ENCODE results near the gene ABTB2. TPM values are rescaled to one million over a fixed set of nuclear protein-coding genes. Genes with fewer than 3 reads are reported as not detected.

ABTB2 gene
- total RNA-seq, 1 experiment from 2014 or later = 46.3 TPM

DNA sequence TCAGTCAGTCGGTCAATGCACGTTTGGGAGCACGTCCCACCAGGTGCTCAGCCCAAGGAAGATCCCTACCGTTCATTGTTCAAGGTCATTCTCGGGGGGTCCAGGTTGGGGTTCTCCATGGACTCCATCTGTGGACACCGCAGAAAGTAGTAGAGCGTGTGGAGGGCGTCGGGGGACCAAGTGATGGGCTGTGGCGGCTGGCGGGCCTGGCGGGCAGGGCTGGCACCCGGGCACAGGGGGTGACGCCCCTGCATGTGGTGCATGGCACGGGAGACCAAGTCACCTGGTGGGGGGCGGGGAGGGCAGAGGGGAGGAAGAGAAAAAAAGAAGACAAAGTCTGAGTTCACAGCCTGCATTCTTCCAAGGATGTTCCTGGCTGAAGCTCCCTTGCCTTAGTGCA lies 160.6 kb downstream of the ABTB2 start:
- ChIA-PET CTCF (no interaction called here), POLR2A (ENCODE audit: low non-redundant PET) (no interaction called here)
- no peak for DNase-seq (ENCODE audit: low spot score)
- Histone ChIP-seq H3K27me3 (replicated peaks; ENCODE audit: insufficient read depth, low read depth, low read length, poor library complexity) (no peaks in the 10 kb centered on the region), H3K27ac (ENCODE audit: low read depth, low read length, poor library complexity, severe bottlenecking) (no peak overlapping the region), H3K4me1 (ENCODE audit: insufficient read depth, low read length, poor library complexity, severe bottlenecking) (peaks cover 13% of the 10 kb centered on the region), H3K9me3 (ENCODE audit: low read depth, low read length, poor library complexity, severe bottlenecking) (no peaks in the 10 kb centered on the region), H3K4me3 (ENCODE audit: low read depth, low read length, poor library complexity, severe bottlenecking) (no peak overlapping the region), H3K36me3 (ENCODE audit: insufficient read depth, low read length, poor library complexity, severe bottlenecking) (no peaks in the 10 kb centered on the region)
- TF ChIP-seq, protein P1, sequence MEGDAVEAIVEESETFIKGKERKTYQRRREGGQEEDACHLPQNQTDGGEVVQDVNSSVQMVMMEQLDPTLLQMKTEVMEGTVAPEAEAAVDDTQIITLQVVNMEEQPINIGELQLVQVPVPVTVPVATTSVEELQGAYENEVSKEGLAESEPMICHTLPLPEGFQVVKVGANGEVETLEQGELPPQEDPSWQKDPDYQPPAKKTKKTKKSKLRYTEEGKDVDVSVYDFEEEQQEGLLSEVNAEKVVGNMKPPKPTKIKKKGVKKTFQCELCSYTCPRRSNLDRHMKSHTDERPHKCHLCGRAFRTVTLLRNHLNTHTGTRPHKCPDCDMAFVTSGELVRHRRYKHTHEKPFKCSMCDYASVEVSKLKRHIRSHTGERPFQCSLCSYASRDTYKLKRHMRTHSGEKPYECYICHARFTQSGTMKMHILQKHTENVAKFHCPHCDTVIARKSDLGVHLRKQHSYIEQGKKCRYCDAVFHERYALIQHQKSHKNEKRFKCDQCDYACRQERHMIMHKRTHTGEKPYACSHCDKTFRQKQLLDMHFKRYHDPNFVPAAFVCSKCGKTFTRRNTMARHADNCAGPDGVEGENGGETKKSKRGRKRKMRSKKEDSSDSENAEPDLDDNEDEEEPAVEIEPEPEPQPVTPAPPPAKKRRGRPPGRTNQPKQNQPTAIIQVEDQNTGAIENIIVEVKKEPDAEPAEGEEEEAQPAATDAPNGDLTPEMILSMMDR (conservative IDR thresholded peaks at IDR 0.05; ENCODE audit: low read depth, low read length) = no peak
- TF ChIP-seq EZH2 (IDR thresholded peaks at IDR 0.05; ENCODE audit: borderline replicate concordance, low read depth, low read length, poor library complexity, severe bottlenecking) = no peak
- no TSS peak for BruUV-seq (replicated peaks)
- intact Hi-C loops (cut with micrococcal nuclease; ENCODE audit: unreplicated experiment) = no loop called here

DNA sequence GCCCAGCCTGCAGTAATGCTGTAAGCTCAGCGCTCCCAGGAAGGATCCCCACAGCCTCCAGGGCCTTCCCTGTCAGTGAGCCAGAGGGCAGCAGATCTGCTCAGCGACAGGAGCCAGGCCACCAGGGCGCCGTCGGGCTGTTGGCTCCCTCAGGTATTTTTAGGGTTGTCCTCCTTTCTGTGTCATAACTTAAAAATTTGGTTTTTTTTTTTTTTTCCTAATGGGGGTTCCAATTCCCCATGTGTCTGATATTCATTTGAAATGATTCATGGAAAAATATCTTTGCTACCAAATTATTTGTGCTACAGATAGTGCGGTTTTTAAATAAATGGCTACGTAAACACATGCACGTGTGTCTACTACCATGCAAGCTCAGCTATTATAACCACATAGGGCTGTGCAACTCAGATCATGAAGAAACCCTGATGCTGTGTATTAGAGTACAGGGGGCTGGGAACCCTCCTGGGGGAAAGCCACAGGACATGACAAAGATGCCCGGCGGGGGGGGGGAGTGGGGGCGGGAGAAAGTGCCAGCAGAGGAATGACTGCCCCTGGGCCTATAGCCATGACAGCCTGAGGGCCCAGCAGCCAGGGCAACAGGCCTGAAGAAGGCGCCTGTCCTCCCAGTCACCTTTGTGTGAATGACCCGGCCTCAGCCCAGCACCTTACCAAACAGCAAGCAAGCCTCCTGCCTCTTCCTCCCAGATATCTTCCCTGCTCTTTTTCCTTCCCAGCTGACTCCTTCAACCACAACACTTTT lies 163.1 kb downstream of the ABTB2 start:
- Histone ChIP-seq H3K36me3 (ENCODE audit: insufficient read depth, low read length, poor library complexity, severe bottlenecking) (no peaks in the 10 kb centered on the region), H3K27me3 (replicated peaks; ENCODE audit: insufficient read depth, low read depth, low read length, poor library complexity) (no peaks in the 10 kb centered on the region), H3K9me3 (ENCODE audit: low read depth, low read length, poor library complexity, severe bottlenecking) (no peaks in the 10 kb centered on the region), H3K4me1 (ENCODE audit: insufficient read depth, low read length, poor library complexity, severe bottlenecking) (peaks cover 13% of the 10 kb centered on the region), H3K27ac (ENCODE audit: low read depth, low read length, poor library complexity, severe bottlenecking) (no peak overlapping the region), H3K4me3 (ENCODE audit: low read depth, low read length, poor library complexity, severe bottlenecking) (no peak overlapping the region)
- intact Hi-C loops (cut with micrococcal nuclease; ENCODE audit: unreplicated experiment) = no loop called here
- no peak for TF ChIP-seq EZH2 (IDR thresholded peaks at IDR 0.05; ENCODE audit: borderline replicate concordance, low read depth, low read length, poor library complexity, severe bottlenecking)
- TF ChIP-seq, protein P1 (conservative IDR thresholded peaks at IDR 0.05; ENCODE audit: low read depth, low read length) = no peak
- POLR2A ChIA-PET (ENCODE audit: low non-redundant PET) = no interaction called here
- no peak for DNase-seq (ENCODE audit: low spot score)
- no TSS peak for BruUV-seq (replicated peaks)
- CTCF ChIA-PET = interaction anchor here (0.6 to 1.2 kb wide), 3 partner anchors 13 to 32 kb away, joined by 3 to 6 read pairs (median 5); no protein-coding TSS in a partner anchor

DNA sequence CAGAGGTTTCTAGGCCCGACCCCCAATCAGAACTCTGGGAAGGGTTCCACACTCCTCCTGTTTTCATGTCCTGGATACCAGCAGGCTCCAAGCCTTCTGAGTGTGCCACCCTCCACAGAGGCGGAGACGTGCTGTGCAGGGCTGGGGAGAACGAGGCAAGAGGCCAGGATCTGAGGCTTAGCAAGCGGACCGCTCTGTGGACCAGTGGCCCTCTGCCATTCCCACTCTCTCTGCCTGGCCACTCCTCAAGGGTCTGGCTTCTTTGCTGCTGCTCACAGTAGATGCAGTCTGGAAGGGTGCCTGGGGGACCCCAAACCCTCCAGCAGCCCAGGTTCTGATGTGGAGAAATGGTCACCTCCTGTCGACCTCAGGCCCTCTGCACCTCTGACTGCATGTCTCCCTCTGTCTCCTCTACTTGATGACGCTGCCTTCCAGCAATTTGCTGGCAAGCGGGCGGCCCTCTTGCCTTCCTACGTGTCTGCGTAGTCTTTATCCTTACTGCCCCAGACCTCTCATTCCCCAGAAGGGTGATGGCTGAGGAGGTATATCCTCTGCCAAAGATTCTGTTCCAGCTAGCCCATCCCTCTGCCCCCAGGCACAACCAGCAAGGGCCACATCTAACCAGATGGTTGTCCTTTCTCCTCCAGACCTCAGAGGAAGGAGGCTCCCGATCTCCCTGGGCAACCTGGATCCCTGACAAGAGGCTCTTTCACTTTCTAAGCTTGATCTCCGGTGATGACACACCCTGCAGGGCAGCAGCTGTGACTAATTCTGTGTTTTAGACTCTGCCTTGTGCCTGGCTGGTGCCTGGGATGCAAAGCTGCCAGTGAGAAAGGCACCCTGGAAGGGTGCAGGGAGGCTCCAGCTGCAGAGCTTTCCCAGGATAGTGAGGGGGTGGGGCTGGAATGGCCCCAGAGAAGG lies 165.1 kb downstream of the ABTB2 start:
- H3K27me3 ChIP-seq (replicated peaks; ENCODE audit: insufficient read depth, low read depth, low read length, poor library complexity) = no peaks in the 10 kb centered on the region
- CTCF ChIA-PET = interaction anchor here (1.0 kb wide), 1 partner anchor 18 kb away, joined by 4 read pairs; no protein-coding TSS in a partner anchor
- DNase-seq (ENCODE audit: low spot score) = peak; percentile 88
- peaks cover 23% of the 10 kb centered on the region for H3K4me1 ChIP-seq (ENCODE audit: insufficient read depth, low read length, poor library complexity, severe bottlenecking)
- TF ChIP-seq, protein P1 (conservative IDR thresholded peaks at IDR 0.05; ENCODE audit: low read depth, low read length) = no peak
- TF ChIP-seq EZH2 (IDR thresholded peaks at IDR 0.05; ENCODE audit: borderline replicate concordance, low read depth, low read length, poor library complexity, severe bottlenecking) = no peak
- BruUV-seq (replicated peaks) = no TSS peak
- H3K27ac ChIP-seq (ENCODE audit: low read depth, low read length, poor library complexity, severe bottlenecking) = peak overlapping the region; percentile 36
- H3K9me3 ChIP-seq (ENCODE audit: low read depth, low read length, poor library complexity, severe bottlenecking) = no peaks in the 10 kb centered on the region
- POLR2A ChIA-PET (ENCODE audit: low non-redundant PET) = no interaction called here
- no peaks in the 10 kb centered on the region for H3K36me3 ChIP-seq (ENCODE audit: insufficient read depth, low read length, poor library complexity, severe bottlenecking)
- intact Hi-C loops (cut with micrococcal nuclease; ENCODE audit: unreplicated experiment) = no loop called here
- H3K4me3 ChIP-seq (ENCODE audit: low read depth, low read length, poor library complexity, severe bottlenecking) = no peak overlapping the region

All from A673 (cell line).